Right renal cortex interstitium (tissue), 3 donors: ENCODE data around the gene AOC3. TPM values are rescaled to one million over a fixed set of nuclear protein-coding genes. Genes with fewer than 3 reads are reported as not detected.
"Not testable (repeated sequence)": the region's sequence is repeated elsewhere in the genome, so short reads cannot be mapped to it uniquely, and the experiment has no call there.

ENCODE experiments used
- DNase-seq, 3 donors: peaks; one replicate each; pipeline ENCODE4 v3.0.0-alpha.2; 2013; ENCODE audit warnings: low read depth in 3 of 3, low spot score in 2 of 3
- polyA plus RNA-seq, 3 donors: library from polyadenylated mRNA; unstranded; fragments of 120-200 nt; gene quantifications; one replicate each; pipeline ENCODE4 v1.2.1, GENCODE V29; 2013; ENCODE audit not compliant: insufficient read length in 3 of 3

AOC3 gene
- polyA plus RNA-seq, 3 donors, result 4.8 to 6.2 (median 5.3) TPM

DNA sequence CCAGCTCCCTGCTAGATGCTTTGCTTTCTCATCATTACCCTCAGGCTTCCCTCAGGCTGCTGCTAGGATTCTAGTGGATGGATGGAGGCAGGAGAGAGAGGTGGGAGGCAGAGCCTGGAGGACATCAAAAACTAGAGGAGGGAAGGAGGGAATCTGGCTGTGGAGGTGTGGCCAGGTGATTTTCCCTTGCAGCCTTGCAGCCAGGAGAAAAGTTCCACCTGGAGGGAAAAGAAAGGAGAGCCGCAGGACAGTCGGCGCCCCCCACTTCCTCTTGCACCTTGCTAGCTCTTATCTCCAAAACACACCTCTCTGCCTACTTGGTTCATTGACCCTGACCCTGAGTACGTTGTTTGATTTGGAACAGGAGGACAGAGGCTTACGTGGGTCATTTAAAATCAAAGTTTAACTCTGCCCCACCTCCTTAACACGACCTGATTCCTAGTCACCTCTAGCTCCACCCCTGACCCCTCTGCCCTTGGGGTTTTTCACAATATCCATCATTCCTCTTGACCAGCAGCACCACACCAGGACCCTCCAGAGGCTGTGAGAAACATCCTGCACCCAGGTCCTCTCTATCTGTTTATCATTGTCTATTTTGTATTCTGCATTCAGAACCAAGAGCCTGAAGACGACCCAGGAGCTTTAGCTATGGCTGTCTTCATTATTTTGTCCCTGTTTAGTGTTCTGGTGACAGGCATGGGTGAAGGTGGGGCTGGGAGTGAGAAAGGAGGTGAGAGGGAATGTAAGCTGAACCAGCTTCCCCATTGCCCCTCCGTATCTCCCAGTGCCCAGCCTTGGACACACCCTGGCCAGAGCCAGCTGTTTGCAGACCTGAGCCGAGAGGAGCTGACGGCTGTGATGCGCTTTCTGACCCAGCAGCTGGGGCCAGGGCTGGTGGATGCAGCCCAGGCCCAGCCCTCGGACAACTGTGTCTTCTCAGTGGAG is 15.9 kb downstream of the AOC3 start:
- DNase-seq, result no peak

DNA sequence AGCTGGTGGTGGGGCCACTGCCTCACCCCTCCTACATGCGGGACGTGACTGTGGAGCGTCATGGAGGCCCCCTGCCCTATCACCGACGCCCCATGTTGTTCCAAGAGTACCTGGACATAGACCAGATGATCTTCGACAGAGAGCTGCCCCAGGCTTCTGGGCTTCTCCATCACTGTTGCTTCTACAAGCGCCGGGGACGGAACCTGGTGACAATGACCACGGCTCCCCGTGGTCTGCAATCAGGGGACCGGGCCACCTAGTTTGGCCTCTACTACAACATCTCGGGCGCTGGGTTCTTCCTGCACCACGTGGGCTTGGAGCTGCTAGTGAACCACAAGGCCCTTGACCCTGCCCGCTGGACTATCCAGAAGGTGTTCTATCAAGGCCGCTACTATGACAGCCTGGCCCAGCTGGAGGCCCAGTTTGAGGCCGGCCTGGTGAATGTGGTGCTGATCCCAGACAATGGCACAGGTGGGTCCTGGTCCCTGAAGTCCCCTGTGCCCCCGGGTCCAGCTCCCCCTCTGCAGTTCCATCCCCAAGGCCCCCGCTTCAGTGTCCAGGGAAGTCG is 16.8 kb downstream of the AOC3 start:
- DNase-seq, result not testable (repeated sequence)

DNA sequence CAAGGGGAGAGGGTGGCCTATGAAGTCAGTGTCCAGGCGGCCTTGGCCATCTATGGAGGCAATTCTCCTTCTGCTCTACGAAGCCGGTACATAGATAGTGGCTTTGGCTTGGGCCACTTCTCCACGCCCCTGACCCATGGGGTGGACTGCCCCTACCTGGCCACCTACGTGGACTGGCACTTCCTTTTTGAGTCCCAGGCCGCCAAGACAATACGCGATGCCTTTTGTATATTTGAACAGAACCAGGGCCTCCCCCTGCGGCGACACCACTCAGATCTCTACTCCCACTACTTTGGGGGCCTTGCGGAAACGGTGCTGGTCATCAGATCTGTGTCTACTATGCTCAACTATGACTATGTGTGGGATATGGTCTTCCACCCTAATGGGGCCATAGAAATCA is 17.3 kb downstream of the AOC3 start:
- no peak for DNase-seq

DNA sequence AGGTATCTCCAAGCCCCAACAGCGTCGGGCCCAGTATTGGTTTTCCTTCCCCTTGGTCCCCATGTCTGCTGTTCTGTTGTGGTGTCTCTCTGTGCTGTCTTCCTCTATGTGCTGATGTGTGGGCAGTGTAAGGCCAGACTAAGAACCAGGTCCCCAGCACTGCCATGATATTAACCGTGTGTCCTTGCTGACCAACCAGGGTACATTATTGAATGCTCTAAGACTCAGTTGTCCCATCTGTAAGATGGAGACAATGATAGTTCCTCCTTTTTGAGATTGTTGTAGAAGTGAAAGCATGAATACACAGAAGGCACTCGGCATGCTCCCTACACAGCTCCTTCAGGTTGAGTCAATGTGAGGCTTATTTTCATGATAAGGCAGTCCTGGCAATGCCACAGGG is 20.6 kb downstream of the AOC3 start:
- no peak for DNase-seq

DNA sequence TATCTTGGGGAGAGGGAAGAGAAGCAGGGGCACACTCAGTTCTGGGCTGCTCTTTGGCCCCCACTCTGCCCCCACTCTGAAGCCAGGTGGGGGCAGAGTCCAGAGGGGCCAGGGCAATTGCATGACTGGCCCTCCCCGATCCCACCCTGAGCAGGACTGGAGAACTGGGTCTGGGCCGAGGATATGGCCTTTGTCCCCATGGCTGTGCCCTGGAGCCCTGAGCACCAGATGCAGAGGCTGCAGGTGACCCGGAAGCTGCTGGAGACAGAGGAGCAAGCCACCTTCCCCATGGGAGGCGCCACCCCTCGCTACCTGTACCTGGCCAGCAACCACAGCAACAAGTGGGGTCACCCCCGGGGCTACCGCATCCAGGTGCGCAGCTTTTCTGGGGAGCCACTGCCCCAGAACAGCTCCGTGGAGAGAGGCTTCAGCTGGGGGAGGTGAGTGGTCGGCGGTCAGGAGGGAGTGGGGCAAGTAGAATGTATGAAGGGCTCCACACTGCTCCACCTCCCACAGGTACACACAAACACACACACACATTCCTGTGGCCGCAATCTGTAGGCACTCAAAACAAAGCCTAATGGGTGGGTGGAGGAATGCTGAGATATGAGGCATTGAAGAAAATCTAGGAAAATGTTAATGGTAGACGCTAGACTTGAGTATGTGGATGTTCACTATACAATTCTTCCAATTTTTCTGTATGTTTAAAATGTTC is 21.4 kb downstream of the AOC3 start:
- no peak for DNase-seq

DNA sequence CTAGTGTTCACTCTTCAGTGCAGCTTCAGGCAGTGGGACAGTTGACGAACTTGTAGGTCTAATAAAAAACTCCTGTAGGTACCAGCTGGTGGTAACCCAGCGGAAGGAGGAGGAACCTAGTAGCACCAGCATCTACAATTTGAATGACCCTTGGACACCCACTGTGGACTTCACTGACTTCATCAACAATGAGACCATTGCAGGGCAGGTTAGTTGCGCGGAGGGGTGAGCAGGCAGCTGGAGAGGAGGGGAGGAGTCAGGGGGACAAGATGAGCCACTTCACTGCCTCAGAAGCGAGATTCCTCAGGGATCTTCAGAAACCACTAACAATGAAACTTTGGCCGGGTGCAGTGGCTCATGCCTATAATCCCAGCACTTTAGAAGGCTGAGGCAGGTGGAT is 22.3 kb downstream of the AOC3 start:
- no peak for DNase-seq

DNA sequence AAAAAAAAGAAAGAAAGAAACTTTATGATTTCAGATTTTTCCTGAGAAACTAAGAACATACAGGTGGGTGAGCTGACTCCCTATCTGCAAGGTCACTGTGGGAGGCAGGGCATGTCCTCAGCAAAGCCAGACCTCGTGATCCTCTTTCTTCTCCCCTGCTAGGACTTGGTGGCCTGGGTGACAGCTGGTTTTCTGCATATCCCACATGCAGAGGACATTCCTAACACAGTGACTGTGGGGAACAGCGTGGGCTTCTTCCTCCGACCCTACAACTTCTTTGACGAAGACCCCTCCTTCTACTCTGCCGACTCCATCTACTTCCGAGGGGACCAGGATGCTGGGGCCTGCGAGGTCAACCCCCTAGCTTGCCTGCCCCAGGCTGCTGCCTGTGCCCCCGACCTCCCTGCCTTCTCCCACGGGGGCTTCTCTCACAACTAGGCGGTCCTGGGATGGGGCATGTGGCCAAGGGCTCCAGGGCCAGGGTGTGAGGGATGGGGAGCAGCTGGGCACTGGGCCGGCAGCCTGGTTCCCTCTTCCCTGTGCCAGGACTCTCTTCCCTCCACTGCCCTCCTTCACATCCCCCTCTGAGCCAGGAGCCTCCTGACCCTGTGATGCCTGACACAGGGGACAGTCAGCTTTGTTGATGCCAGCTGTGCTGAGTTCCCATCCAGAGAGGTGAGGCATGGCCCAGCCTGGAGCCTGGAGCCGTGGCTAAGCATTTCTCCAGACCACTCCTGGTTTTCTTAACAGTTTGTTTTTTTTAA is 23.1 kb downstream of the AOC3 start:
- DNase-seq, result not testable (repeated sequence)

DNA sequence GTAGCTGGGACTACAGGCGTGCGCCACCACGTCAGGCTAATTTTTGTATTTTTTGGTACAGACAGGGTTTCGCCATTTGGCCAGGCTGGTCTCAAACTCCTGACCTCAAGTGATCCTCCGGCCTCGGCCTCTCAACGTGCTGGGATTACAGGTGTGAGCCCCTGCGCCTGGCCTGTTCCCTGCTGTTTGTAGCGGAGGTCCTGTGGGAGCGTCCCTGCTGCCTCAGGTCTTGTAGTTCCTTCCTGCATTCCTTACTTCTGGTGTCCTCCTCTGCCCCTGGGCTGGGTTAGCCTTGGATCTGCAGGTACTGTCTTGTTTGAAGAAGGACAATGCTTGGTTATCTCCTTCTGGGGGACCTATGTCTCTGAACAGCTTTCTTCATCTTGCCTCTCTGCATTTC is 26.0 kb downstream of the AOC3 start:
- no peak for DNase-seq

DNA sequence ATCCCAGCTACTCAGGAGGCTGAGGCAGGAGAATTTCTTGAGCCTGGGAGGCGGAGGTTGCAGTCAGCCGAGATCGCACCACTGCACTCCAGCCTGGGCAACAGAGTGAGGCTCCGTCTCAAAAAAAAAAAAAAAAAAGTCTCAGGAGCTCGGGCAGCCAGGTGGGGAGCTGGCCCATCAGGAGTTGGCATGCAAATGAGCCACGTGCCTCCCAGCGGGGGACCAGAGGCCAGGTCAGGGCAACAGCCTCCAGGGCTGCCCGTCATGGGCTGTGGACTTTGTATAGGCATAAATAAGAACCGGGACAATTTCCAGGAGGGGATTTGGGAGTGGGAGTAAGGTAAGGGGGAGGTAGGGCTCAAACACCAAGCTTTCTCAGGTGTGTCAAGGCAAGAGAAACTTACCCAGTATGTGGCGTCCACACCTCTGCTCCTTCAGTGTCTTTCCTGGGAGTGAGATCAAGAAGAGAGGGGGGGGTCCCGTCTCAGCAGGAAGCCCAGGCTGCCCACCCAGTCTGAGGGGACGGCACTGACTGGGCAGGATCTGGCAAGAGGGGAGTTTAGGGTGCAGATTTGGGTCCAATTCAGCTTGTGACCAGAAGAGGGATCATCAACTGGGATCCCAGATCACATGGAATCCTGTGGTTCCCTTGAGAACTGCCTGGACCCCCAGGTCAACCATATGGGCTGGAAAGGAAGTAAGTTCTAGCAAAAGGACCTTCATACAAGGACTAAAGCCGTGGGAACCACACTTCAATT is 27.3 kb downstream of the AOC3 start:
- no peak for DNase-seq

DNA sequence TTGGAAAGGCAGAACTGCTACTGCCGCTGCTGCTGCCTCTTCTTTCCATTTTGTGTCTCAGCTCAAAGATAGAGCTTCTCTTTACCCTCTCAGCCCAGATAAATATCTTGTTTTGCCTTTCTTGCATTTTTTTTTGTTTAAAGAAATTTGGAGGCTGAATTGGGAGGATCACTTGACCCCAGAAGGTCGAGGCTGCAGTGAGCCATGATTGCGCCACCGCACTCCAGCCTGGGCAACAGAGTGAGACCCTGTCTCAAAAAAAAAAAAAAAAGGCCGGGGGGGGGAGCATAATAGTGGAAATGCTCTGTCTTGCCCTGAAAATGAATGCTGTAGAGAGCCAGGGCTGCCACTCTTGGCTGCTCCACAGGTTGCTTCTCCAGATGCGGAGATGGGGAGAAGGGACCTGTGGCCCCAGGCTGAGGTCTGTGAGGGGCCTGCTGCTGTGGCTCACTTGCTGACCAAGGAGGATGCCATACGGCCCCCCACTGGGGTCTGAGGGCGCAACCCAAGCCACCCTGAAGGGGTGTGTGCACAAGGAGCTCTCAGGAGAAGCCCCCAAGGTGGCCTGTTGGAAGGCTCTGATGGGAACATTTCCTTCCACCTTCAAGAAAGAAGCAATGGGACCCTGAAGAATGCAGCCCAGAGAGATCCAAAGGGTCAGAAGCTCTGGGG is 28.1 kb downstream of the AOC3 start:
- no peak for DNase-seq

DNA sequence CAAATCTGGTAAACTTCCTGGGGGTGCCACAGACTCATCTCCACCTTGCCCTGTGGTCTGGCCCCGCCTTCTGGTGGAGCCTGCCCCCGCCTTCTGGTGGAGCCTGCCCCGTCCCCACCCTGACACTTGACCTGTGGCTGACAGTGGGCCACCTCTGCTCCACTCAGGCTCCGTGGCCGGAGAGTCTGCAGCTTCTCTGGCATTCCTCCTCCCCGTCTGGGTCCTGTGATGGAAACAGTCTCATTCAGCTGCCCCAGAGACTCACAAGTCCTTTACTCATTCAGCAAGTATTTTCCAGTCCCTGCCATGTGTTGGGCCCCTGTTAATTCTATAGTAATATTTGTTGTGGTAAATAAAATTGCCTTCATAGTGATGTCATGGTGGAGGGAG is 28.6 kb downstream of the AOC3 start:
- DNase-seq, result no peak

DNA sequence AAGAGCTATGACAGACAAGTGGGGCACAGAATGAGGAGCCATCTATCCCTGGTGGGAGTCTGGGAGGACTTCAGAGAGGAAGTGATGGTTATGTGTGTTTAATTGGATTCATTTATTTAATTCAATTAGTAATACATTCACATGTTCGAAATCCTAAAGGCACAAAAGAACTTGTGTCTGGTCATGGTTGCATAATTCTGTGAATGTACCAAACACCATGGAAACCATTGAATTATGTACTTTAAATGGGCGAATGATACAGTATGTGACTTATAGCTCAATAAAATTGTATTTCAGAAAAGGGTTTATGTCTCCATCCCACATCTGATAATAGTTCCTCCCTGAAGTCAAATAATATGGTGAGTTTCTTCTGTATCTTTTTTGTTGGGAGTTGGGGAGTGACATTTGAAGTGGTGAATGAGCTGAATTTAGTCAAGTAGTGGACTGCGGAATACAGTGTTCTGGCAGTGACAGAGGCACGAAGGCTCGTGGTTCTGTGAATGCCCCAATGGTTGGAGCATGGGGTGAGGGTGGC is 29.8 kb downstream of the AOC3 start:
- DNase-seq, result no peak

DNA sequence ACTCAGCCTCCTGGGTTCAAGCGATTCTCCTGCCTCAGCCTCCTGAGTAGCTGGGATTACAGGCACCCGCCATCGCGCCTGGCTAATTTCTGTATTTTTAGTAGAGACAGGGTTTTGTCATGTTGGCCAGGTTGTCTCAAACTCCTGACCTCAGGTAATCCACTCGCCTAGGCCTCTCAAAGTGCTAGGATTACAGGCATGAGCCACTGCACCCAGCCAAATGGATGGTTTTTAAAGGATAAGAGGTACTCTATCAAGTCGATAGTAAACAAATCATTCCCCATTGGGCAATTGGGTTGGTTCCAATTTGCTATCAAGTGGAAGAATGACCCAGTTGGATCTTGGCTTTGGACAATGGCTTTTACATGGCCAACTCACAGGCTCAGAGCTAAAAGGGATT is 30.7 kb downstream of the AOC3 start:
- not testable (repeated sequence) for DNase-seq

DNA sequence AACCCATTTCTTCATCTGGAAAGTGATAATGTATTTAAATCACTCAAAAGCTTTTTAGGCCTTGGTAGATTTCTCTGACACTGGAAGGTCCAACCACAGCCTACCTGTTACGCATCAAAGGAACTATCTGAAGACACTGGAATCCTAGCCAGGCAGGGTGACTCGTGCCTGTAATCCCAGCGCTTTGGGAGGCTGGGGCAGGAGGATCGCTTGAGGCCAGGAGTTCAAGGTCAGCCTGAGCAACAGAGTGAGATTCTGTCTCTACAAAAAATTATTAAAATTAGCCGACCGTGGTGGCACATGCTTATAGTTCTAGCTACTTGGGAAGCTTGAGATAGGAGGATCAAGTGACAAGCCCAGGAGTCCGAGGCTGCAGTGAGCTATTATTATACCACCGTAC is 31.2 kb downstream of the AOC3 start:
- no peak for DNase-seq

DNA sequence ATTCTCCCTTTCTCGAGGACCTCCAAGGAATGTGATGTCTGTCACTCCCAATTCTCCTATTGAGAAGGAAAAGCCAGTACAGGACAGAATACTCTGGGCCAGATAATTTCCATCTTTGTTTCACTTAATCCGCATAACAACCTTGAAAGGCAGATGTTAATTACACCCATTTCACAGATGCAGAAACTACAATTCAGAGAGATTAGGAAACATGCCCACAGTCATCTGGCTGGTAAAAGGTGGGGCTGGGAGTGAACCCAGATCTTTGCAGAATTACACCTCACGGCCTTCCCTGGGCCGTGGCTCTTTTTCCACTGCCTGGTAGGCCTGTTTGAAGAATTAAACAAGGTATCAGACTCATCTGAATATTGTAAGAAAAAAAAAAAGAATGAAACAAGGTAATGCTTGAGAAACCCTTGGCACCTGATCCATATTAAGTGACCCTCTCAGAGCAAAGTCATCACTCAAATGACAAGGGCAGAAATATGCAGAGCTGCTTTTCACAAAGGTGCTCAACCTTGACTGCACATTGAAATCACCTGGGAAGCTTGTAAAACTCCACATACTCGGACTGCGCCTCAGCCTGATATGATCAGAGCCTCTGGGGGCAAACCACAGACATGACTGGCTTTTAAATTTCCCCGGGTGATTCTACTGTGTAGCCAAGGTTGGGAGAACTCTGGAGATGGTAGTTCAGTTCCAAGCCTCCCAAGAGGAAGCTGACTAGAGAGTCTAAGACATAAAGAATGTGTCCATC is 33.0 kb downstream of the AOC3 start:
- no peak for DNase-seq

DNA sequence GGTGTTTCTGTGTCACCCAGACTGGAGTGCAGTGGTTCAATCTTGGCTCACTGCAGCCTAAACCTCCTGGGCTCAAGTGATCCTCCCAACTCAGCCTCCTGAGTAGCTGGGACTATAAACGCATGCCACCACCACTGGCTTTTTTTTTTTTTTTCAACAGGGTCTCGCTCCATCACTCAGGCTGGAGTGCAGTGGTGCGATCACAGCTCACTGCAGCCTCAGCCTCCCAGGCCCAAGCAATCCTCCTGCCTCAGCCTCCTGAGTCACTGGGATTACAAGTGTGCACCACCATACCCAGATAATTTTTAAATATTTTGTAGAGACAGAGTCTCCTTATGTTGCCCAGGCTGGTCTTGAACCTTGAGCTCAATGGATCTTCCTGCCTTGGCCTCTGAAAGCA is 34.8 kb downstream of the AOC3 start:
- DNase-seq, result not testable (repeated sequence)

DNA sequence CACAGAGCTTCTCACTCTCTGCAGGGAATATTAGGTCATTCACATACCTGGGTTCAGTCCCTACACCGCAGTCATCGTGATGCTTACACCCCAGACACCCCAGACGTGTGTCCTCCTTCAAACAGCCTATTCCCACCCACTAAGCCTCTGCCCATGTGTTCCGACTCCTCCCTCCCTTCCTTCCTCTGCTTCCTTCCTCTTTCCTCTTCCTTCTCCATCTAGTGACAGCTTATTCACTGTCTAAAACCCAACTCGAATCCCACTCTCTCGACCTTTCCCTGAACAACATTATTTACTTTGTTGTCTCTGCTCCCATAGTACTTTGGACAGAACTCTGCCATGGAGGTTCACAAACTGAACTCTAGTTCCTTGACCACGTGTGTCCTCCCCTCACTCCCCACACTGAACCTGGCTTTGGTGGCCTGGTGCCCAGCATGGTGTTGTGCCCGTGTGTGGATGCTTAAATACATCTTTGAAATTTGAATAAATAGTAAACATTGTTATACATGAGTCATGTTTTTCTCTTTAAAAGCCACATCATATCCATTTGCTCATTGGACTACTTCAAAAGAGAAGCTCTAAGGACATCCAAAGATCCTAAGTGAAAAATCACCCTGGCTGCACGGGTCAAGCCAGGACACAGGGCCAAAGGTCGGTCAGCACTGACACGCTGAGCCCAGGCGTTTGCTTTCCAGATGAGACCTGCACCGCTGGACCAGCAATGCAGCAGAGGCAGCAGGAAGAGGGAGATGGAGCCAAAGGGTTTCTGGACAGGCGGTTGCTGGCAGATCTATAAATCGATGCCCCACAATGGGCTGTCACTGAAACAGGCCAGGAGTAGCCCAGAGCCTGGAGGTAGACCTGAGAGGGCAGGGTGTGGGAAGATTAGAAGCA is 35.5 kb downstream of the AOC3 start:
- DNase-seq, result no peak

DNA sequence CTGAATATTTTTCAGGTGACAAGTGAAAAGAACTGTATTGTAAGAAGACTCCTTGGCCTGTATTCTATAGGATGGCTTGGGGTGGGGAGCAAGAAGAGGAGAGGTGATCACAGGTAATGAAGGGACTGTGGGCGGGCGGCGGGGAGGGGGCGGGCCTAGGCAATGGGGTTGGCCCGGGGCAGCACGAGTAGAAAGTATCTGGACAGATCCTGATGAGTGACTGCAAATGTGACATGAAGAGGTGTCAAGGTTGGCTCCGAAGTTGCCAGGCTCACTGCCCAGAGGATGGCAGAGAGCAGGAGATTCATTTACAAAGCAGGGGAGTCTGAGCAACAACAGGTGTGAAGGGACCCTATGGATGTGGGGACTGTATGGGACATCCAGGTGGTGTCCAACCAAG is 38.8 kb downstream of the AOC3 start:
- no peak for DNase-seq
